SW480 (cell line): Measurements from ENCODE around the gene PLXND1.

Experiments
- DNase-seq: peaks from one replicate; pipeline ENCODE4 v3.0.0-alpha.2; 2016; ENCODE audit warnings: low spot score

PLXND1 gene

GRCh38 chr3:129561619-129562248, 44.7 kb downstream of the PLXND1 start:
- DNase-seq = no peak

- DNase-seq = no peak
These were observed 45.4 kb downstream of the PLXND1 start for GRCh38 chr3:129560911-129561594.

GRCh38 chr3:129560269-129560787, 46.1 kb downstream of the PLXND1 start:
- DNase-seq = no peak

GRCh38 chr3:129559565-129560079, 46.9 kb downstream of the PLXND1 start:
- no peak for DNase-seq

- no peak for DNase-seq
These were observed 47.5 kb downstream of the PLXND1 start for GRCh38 chr3:129558772-129559564.

- no peak for DNase-seq
These were observed 48.2 kb downstream of the PLXND1 start for GRCh38 chr3:129558081-129558771.

- DNase-seq = no peak
These were observed 49.0 kb downstream of the PLXND1 start for GRCh38 chr3:129557548-129557894.

GRCh38 chr3:129556890-129557547, 49.5 kb downstream of the PLXND1 start:
- no peak for DNase-seq

- no peak for DNase-seq
These were observed 50.1 kb downstream of the PLXND1 start for GRCh38 chr3:129556358-129556695.

GRCh38 chr3:129555616-129556357, 50.7 kb downstream of the PLXND1 start:
- DNase-seq = no peak

- no peak for DNase-seq
These were observed 51.3 kb downstream of the PLXND1 start for GRCh38 chr3:129555153-129555550.

- no peak for DNase-seq
These were observed 51.9 kb downstream of the PLXND1 start for GRCh38 chr3:129554356-129555152.

GRCh38 chr3:129553719-129554118, 52.8 kb downstream of the PLXND1 start:
- DNase-seq = no peak

GRCh38 chr3:129553171-129553570, 53.3 kb downstream of the PLXND1 start:
- no peak for DNase-seq

GRCh38 chr3:129552287-129553050, 54.0 kb downstream of the PLXND1 start:
- no peak for DNase-seq

GRCh38 chr3:129549805-129550204, 56.7 kb downstream of the PLXND1 start:
- DNase-seq = no peak

GRCh38 chr3:129549006-129549800, 57.3 kb downstream of the PLXND1 start:
- no peak for DNase-seq
